ENCODE data around the gene DCLRE1A. TPM values are rescaled to one million over a fixed set of nuclear protein-coding genes. Genes with fewer than 3 reads are reported as not detected.

Gene DCLRE1A
- total and polyA plus RNA-seq, 2 of the 13 experiments (the other 11 are each of a cell fraction or from before 2014, with no cell fraction given), result 6.2 to 19.6 TPM

DNA sequence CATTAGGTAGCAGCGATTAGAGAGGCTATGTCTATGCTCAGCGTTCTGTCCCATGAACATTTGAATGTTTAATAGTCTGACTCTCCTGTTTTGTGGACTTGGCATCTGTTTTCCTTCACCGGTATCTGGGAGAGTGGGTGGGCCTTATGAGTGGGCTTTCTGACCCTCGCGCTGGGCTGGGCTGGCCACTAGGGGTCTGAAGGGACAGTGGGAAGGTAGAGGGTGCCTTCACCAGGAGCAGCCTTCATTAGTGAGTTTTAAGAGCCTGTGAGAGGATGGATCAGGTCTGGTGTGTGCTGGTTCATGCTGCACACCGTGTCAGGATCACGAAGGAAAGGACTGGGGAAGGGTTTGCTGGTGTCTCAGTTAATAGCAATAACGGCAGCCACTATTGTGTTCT, 33.4 kb downstream of the DCLRE1A start (continued):
- TF ChIP-seq, protein P1, sequence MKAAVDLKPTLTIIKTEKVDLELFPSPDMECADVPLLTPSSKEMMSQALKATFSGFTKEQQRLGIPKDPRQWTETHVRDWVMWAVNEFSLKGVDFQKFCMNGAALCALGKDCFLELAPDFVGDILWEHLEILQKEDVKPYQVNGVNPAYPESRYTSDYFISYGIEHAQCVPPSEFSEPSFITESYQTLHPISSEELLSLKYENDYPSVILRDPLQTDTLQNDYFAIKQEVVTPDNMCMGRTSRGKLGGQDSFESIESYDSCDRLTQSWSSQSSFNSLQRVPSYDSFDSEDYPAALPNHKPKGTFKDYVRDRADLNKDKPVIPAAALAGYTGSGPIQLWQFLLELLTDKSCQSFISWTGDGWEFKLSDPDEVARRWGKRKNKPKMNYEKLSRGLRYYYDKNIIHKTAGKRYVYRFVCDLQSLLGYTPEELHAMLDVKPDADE (CRISPR knock-in tag; IDR thresholded peaks at IDR 0.05), result no peak

DNA sequence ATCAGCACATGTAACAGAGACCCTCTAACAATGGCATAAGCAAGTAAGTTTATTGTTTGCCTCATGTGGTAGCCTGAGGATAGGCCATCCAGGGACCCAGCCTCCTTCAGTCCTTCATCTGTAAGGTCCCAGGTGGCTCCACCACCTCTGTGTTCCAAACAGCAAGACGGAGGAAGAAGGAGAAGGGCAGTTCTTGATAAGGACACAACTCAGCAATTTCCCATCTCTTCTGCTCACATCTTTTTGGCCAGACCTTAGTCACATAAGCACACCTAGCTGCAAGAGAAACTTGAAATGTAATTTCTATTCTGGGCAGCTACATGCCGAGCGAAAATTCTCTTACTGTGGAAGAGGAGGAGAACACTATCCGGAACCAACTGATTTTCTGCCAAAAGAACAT, 33.9 kb downstream of the DCLRE1A start:
- ATAC-seq (no peak), FAIRE-seq (no peak), DNase-seq (ENCODE audit: low spot score) (no peak)
- H3K79me2 ChIP-seq (ENCODE audit: insufficient read depth, low read length), result no peaks in the 10 kb centered on the region
- no peaks in the 10 kb centered on the region for H3K9me3 ChIP-seq (ENCODE audit: low read length)
- WGBS (ENCODE audit: low lambda C conversion rate), result 80% methylated on average over 4 of the region's 4 CpGs
- H3K27ac ChIP-seq (ENCODE audit: extremely low read length, insufficient read depth, low read length), result no peak overlapping the region
- no peak overlapping the region for H3K4me3 ChIP-seq (replicated peaks in 1 of 3; ENCODE audit: insufficient read depth in 1 of 3, low read depth in 2 of 3, low read length in 3 of 3)
- no peaks in the 10 kb centered on the region for H4K20me1 ChIP-seq (ENCODE audit: insufficient read depth, low read length)
- no peak overlapping the region for H3K4me2 ChIP-seq (ENCODE audit: low read depth, low read length)
- no peaks in the 10 kb centered on the region; a peak in 1 of 5 replicates for H3K27me3 ChIP-seq (ENCODE audit: control insufficient read depth in 1 of 2, insufficient read depth in 2 of 2, low read length in 2 of 2)
- H3K9ac ChIP-seq (ENCODE audit: insufficient read depth, low read depth, low read length), result no peak overlapping the region
- no peaks in the 10 kb centered on the region for H3K4me1 ChIP-seq (ENCODE audit: insufficient read depth, low read length)
- TF ChIP-seq, protein P2, sequence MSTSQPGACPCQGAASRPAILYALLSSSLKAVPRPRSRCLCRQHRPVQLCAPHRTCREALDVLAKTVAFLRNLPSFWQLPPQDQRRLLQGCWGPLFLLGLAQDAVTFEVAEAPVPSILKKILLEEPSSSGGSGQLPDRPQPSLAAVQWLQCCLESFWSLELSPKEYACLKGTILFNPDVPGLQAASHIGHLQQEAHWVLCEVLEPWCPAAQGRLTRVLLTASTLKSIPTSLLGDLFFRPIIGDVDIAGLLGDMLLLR (CRISPR knock-in tag; IDR thresholded peaks at IDR 0.05), result no peak
- TF ChIP-seq, protein P3, sequence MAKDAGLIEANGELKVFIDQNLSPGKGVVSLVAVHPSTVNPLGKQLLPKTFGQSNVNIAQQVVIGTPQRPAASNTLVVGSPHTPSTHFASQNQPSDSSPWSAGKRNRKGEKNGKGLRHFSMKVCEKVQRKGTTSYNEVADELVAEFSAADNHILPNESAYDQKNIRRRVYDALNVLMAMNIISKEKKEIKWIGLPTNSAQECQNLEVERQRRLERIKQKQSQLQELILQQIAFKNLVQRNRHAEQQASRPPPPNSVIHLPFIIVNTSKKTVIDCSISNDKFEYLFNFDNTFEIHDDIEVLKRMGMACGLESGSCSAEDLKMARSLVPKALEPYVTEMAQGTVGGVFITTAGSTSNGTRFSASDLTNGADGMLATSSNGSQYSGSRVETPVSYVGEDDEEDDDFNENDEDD (CRISPR knock-in tag; IDR thresholded peaks at IDR 0.05; ENCODE audit: borderline replicate concordance), result no peak
- no peak for TF ChIP-seq ZNF780A (CRISPR knock-in tag; IDR thresholded peaks at IDR 0.05)
- no peak for TF ChIP-seq ZNF431 (CRISPR knock-in tag; IDR thresholded peaks at IDR 0.05; ENCODE audit: borderline replicate concordance, low read depth)
- no peak for TF ChIP-seq GFI1 (CRISPR knock-in tag; IDR thresholded peaks at IDR 0.05; ENCODE audit: borderline replicate concordance)
- no peak for TF ChIP-seq STAT5B (CRISPR knock-in tag; IDR thresholded peaks at IDR 0.05)
- no peak for TF ChIP-seq NFE2L2 (IDR thresholded peaks at IDR 0.05; ENCODE audit: low read length)
- no peak for TF ChIP-seq RNF2 (conservative IDR thresholded peaks at IDR 0.05; ENCODE audit: low read depth)
- TF ChIP-seq, protein P4, sequence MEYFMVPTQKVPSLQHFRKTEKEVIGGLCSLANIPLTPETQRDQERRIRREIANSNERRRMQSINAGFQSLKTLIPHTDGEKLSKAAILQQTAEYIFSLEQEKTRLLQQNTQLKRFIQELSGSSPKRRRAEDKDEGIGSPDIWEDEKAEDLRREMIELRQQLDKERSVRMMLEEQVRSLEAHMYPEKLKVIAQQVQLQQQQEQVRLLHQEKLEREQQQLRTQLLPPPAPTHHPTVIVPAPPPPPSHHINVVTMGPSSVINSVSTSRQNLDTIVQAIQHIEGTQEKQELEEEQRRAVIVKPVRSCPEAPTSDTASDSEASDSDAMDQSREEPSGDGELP (IDR thresholded peaks at IDR 0.05; ENCODE audit: borderline replicate concordance, low read depth), result no peak
- TF ChIP-seq KDM3A (CRISPR knock-in tag; IDR thresholded peaks at IDR 0.05; ENCODE audit: low read depth), result no peak
- no peak for TF ChIP-seq SMAD9 (CRISPR knock-in tag; IDR thresholded peaks at IDR 0.05)
- TF ChIP-seq EHMT2 (IDR thresholded peaks at IDR 0.05; ENCODE audit: borderline replicate concordance, low read depth, low read length), result no peak
- TF ChIP-seq ZSCAN30 (CRISPR knock-in tag; IDR thresholded peaks at IDR 0.05), result no peak
- TF ChIP-seq RELA (CRISPR knock-in tag; IDR thresholded peaks at IDR 0.05), result no peak
- TF ChIP-seq, protein P5, sequence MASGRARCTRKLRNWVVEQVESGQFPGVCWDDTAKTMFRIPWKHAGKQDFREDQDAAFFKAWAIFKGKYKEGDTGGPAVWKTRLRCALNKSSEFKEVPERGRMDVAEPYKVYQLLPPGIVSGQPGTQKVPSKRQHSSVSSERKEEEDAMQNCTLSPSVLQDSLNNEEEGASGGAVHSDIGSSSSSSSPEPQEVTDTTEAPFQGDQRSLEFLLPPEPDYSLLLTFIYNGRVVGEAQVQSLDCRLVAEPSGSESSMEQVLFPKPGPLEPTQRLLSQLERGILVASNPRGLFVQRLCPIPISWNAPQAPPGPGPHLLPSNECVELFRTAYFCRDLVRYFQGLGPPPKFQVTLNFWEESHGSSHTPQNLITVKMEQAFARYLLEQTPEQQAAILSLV (CRISPR knock-in tag; IDR thresholded peaks at IDR 0.05; ENCODE audit: borderline replicate concordance), result no peak
- TF ChIP-seq, protein P6, sequence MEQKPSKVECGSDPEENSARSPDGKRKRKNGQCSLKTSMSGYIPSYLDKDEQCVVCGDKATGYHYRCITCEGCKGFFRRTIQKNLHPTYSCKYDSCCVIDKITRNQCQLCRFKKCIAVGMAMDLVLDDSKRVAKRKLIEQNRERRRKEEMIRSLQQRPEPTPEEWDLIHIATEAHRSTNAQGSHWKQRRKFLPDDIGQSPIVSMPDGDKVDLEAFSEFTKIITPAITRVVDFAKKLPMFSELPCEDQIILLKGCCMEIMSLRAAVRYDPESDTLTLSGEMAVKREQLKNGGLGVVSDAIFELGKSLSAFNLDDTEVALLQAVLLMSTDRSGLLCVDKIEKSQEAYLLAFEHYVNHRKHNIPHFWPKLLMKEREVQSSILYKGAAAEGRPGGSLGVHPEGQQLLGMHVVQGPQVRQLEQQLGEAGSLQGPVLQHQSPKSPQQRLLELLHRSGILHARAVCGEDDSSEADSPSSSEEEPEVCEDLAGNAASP (CRISPR knock-in tag; IDR thresholded peaks at IDR 0.05; ENCODE audit: borderline replicate concordance), result no peak
- no peak overlapping the region for H2AFZ ChIP-seq (ENCODE audit: low read length)
- ChIA-PET POLR2A (no interaction called here), CTCF (ENCODE audit: low intra/inter-chr PET ratio, low total read pairs) (no interaction called here)
- no peaks in the 10 kb centered on the region for H3K36me3 ChIP-seq (replicated peaks in 1 of 2; ENCODE audit: control insufficient read depth in 1 of 2, insufficient read depth in 2 of 2, low read length in 2 of 2)
- BruUV-seq (replicated peaks), result no TSS peak
- intact Hi-C loops (cut with micrococcal nuclease; ENCODE audit: unreplicated experiment), result no loop called here
- in situ Hi-C loops (cut with HindIII; ENCODE audit: extremely low pct_ligation_motif_present, low pct_unique_long_range_greater_than_20kb), result no loop called here
